GM19193 (cell line): ENCODE data around the gene COL9A3.

Experiments used
- POLR2A ChIP-seq: IDR thresholded peaks from 4 replicates; pipeline ENCODE4 v1.6.1; 2011; ENCODE audit not compliant: insufficient read depth, insufficient read length; ENCODE audit errors: extremely low read depth

The COL9A3 gene

DNA sequence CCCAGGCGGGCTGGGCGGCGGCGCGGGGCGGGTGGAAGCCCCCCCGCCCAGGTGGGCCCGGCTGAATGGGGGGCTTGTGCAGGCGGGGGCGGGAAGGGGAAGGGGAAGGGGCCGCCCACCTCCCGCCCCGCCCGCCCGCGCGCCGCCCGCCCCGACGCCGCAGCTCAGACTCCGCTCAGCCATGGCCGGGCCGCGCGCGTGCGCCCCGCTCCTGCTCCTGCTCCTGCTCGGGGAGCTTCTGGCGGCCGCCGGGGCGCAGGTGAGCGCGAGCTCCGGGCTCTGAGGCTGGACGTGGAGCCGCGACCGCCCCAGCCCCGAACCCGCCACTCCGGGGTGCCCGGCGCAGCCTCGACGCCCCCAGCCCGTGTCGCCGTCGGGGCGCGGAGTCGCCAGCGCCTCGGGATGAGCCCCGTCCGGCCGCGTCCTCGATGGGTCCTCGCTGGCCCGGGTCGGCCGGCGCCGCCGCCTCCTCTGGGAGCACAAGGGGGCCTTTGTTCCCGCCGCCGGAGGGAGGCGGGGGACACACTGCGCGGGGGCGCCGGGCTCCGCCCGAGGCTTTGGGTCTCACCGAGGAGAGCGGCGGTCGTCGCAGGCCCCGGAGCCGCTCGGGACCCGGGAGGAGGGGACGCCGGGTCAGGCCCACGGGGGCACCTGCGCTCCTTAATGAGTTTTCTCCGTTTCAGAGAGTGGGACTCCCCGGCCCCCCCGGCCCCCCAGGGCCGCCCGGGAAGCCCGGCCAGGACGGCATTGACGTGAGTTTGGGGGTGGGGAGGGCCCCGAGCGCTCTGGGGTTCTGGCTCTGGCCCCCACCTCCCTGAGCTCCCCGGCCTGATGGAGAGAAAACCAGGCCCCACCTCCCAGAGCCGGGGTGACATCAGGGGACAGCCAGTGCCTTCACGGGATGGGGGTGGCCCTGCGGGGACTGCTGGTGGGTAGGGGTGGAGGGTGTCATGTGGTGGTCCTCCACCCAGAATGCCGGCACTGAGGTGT lies at the start of gene COL9A3:
TSS of gene COL9A3 (plus strand) at position 167 of the 990 bp plus-strand sequence. CDS start at position 182, 15 bp downstream.
- TF ChIP-seq POLR2A, result no peak

DNA sequence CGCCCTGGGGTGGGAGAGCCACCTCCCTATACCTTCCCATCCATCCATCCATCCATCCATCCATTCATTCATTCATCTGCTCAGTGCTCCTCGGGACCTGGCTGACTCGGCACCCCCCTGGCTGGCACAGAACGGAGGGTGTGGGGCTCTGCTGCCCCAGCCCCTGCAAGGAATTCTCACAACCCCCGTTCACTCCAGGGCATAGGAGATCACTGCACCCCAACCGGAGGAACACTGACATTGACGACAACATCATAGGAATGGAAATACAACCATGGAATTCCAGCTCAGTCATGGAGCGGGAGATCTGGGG lies 48.7 kb upstream of the COL9A3 start:
- TF ChIP-seq POLR2A, result no peak

DNA sequence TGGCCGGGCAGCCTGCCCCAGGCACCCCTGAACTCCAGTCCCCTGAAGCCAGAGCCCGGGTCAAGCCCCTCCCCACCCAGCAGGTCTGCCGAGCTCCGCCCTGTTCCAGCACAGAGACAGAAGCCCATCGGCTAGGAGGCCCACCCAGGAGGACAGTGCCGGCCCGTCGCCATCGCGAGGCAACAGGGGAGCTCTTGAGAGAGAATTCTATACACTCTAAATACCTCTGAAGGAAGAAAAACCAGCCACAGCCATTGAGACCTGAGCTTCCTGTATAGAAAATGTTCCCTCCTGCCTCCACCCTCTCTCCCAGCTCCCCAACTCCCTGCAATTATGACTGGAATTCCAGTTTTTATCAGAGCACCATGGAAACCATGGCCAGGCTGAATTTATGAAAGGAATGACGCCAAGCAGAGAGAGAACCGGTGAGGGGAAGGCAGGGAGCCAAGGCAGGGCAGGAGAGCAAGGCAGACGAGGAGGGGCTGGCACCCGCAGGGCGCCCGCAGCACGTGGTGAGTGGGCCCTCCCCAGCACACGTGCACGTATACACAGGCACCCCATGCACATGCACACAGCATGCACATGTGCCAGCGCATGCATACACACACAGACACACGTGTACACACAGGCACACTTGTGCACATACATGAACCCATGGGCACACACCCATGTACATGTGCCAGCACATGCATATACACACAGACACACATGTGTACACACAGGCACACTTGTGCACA lies 48.1 kb upstream of the COL9A3 start:
- no peak for TF ChIP-seq POLR2A

DNA sequence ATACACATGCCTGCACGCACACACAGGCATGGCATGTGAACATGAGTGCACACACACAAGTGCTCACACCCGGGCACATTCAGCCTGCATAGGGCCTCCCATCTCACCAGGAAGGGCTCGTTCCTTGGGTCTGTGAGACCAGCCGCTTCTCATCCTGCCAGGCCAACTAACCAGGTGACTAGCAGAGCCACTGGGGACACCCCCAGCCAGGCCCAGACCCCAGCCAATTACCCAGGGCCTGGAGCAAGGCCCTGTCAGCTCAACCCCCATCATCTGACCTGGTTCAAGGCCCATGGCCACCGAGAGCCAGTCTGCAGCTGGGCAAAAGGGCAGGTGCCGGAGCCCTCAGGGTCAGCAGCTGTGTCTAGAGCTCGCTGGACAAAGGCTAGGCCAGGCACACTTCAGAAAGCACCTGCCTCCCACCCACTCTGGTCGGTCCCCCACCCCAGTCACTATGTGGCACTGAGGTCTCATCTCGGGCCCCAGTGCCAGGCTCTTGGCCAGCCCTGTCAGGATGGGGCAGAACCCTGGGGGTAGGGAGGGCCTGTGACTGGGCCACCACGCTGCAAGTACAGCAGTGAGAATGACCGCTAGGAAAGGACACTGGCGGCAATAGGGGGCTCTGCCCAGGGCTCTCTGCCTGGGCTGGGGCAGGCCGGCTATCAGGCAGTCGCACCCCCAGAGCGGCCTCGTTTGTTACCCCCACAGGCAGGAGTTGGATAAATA lies 47.3 kb upstream of the COL9A3 start:
- TF ChIP-seq POLR2A, result no peak

DNA sequence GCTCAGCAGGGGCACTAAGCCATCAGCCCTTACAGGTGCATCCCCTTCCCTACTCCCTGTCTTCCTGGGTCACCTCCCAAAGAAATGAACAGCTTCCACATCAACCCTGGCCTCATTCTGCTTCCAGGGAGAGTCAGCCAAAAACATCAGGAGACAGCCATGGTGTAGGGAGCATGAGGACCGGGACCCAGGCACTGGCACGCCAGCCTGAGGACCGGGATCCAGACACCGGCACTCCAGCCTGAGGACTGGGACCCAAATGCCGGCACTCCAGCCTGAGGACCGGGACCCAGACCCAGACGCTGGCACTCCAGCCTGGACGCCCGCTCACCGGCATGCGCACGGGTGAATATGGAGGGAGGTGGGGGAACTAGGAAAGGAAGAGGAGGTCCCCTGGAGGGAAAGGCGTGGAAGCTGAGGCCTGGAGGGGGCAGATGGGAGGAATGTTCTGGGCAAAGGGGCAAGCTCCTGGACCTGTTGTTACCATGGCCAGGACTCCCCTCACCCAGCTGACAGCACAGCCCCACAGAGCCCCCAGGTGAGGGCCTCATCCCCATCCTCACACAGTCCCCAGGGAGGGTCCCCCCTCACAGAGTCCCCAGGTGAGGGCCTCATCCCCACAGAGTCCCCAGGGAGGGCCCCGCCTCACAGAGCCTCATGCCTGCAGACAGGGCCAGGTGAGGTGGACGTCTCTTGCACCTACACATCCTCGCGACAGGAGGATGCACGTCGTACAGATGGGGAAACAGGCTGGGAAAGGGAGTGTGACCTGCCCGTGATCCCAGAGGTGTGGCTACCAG lies 46.5 kb upstream of the COL9A3 start:
- no peak for TF ChIP-seq POLR2A

DNA sequence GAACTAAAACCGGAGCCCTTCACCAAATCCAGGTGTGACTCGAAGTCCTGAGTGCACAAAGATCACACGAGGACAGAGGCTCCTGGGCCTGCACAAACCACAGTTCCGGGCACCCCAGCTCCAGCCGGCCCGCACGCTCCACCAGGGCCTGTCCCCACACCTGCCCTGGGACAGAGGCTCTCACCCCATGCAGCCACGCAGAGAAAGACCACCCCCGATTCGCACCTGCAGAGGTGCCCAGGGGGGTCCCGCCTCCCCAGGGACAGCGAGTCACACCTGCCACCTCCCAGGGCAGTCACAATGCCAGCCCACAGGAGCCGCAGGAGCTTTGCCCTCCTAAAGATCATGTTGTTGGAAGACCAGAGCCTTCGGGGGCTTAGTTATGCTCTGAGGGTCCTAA lies 45.9 kb upstream of the COL9A3 start:
- TF ChIP-seq POLR2A, result no peak

DNA sequence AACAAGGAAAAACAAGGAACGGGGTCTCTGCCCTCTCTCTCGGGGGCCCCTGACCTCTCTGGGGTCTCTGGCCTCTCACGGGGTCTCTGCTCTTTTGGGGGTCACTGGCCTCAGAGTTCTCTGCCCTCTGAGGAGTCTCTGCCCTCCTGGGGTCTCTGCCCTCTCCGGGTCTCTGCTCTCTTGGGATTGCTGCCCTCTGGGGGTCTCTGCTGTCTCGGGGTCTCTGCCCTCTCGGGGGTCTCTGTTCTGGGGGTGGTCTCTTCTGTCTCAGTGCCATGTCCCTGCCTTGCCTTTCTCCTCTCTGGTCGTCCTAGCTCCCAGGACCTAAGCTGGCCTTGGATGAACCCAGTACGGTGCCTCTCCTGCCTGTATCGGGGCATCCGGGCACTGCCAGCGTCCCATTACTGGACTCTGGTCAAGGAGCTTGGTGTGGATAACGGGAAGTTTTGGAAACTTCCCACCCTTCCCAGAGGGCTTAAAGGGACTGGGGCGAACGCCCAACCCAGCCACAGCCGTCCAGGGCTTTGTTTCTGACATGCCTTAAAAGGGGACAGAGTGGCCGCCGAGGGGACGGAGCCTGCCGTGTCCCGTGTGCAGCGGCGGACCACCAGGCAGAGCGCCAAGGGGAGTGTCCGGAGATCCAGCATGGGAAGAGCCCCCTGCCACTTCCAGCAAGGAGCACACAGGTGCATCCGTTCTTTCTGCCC lies 45.3 kb upstream of the COL9A3 start:
- no peak for TF ChIP-seq POLR2A

DNA sequence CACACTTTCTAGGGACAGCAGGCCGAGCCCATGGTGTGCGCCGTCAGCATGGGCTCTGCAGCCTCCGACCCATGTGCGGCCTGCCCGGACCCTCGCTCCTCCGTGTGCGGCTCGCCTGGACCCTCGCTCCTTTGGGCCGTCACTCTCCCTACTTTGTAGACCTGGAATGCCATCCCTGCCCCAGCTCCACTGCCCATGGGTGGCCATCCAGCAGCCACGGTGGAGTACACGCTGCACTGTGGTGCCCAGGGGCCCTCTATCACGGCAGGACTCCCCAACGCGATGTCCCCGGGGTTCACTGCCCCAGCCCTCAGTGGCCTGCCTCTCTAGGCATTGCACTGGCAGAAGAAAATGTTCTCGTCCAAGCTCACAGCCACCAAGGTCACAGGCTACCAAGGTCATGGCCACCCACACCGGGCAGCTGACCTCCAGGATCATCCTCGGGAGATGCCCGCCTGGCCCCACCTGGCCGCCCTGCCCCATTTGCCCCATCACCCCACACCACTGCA lies 44.7 kb upstream of the COL9A3 start:
- no peak for TF ChIP-seq POLR2A

DNA sequence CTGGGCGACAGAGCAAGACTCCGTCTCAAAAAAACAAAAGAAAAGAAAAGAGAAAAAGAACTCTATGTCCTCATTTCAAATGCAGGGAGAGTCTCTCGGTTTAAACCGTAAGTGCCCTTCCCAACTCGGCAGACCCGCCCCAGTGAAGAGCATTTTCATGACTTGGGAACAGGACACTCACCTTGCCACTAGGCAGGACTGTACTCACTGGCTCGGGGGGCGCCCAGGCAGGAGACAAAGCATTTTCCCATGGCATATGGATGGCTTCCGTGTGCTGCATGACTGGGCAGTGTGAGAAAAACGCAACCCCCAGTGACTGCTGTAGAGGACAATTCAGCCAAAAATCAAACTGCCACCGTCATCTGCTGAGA lies 44.2 kb upstream of the COL9A3 start:
- no peak for TF ChIP-seq POLR2A

DNA sequence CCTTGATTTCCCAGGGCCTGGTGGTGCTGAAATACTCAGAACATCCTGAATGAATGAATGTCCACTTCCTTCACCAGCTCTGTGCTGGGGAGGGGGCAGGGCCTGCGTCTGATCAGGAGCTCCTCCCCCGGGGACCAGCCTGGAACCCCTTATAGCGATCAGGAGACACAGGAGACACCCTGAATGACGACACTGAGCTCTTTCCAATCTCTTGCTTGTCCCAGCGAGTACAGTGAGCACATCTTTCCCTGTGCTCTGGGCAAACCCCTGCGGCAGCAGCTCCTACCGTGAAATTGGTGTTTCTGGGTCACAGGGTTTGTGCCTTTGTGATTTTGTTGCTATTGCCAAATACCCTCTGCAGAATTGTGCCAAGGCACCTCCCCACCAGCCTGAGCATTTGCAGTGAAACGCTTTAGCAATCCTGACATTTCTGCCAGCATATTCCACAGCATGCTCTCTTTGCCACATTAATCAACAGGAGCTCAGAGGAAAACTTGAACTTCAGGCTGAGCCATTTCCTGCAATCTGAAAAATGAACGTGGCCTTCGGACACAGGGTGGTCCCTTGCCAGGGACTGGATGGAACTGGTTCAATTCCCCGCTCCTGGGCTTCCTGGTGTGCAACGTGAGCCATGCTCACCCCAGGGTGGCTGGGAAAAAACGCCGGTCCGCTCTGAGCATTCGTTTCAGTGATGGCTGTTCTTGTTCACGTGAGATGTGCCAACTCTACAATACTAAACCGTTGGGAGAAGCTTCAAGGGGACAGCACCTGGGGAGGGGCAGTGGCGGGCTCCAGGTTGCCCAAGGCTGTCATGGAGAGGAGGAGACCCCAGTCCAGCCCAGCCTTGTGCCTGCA lies 43.6 kb upstream of the COL9A3 start:
- no peak for TF ChIP-seq POLR2A

DNA sequence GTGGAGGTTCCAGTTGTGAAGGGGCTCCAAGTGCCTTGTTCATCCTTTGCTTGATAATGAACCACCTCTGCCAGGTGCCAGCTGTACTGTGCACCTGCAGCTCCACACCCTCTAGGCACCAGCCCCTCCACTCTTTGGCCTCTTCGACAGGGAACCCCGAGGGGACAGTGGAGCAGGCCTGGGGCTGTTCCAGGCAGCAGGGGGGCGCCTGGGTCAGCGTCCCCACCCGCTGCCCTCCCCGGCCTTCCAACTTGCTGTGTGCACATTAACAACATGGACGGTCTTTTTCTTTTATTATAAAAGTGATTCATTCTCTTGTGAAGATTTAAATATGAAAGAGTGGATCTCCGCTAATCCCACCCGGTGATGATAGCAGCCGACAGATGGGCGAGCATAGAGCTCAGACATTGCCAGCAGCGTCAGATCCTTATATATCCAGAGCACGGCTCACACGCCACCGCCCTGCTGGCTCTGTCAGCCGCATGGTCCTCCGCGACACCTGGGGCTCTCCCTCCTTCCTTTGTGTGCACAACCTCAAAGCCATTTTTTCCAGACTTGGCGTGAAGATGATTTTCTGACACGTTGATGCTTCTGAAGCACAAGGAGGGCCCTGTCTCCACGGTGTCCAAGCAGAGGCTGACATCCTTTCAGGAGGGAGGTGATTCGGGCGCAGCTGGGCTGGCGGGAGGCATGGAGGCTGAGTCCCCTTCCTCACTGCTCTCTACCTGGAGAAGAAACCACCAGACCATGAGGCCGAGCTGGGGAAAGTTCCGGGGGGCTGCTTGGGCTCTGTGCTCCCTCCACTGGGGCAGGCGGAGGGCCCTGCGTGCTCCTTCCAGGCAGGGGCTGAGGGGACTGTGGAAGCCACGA lies 42.8 kb upstream of the COL9A3 start:
- TF ChIP-seq POLR2A, result no peak

DNA sequence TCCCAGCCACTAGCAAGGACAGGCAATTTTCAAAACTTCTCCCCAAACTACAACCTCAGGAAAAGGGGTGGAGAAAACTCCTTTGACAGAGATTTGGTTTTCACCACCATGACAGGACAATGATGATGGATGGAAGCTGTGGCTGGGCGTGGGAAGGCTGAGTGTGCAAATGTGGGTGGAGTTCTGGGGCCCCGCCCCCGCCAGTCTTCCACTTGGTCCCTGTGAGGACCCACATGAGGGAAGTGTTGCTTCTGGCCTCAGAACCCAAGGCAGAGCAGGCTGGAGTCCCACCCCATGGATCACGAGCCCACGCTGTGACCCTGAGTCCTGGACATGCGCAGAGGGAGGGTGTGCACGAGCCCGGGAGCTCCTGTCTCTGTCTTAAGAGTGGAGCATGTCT lies 42.1 kb upstream of the COL9A3 start:
- TF ChIP-seq POLR2A, result no peak
